GM21619 (cell line): ENCODE results near the gene TMEM131.
"Not testable (repeated sequence)": the region's sequence is repeated elsewhere in the genome, so short reads cannot be mapped to it uniquely, and the experiment has no call there.

Source experiments
- ATAC-seq: cut with Tn5 transposase; IDR thresholded peaks from one replicate; pipeline ENCODE4 v1.9.1; 2021; ENCODE audit not compliant: unreplicated experiment

The TMEM131 gene

DNA sequence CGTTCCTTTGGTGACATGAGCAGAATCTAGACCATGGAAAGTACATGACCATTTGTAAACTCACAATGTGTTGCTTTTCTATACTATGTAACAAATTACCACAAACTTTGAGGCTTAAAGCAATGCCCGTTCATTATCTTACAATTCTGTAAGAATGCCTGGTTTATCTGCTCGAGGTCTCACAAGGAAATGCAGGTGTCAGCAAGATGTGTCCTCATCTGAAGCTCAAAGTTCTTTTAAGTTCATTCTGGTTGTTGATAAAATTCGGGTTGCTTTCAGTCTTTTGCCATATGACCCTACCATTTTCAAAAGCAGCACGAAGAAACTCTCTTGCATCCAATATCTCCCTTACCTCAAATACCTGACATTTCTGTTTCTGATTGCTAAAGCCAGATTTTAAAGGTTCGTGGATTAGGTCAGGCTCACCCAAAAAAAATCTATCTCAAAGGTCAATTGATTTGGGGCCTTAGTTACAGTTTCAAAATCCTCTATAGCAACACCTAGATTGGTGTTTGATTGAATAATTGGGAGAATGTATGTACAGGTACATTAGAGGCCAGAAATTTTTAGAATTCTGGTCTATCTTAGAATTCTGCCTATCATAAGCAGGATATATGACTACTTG, 125.9 kb downstream of the TMEM131 start:
- no peak for ATAC-seq

DNA sequence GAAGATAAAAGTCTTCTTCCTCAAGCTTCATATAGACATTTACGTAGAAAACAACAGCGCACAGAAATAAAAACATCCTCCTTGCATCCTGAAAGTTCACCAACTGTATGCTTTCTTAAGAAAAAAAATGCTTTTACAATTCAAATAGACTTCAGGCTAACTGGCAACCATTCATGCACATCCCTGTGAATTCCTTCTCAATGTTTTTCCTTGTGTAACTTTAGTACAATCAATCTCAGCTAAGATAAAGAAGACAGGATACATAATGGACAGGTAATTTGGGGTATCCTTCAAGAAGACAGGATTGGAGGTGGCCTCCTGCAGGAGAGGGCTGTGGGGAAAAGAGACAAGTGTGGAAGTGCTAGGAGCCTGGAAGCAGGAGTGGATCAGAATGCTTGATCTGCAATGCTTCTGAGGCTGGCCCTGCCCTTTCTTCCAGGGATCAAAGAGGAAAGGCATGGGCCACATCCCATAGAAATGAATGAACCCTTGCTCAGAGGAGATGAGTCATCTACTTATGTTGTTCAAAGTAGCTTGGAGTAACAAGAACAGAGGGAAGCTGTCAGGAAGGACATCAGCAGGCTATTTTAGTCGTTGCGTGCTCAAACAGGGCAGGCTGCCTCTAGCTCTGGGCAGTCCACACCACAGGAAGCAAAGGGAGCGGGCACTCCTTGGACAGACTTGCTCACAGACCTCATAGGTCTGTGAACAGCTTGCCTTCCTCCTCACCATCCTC, 126.6 kb downstream of the TMEM131 start:
- no peak for ATAC-seq

DNA sequence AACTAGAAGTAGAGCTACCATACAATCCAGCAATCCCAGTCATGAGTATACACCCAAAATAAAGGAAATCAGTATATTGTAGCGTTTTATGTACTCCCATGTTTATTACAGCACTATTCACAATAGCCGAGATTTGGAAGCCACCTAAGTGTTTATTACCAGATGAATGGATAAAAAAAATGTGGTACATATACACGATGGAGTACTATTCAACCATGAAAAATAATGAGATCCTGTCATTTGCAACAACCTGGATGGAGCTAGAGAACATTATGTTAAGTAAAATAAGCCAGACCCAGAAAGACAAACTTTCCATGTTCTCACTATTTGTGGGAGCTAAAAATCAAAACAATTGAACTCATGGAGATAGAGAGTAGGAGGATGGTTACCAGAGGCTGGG, 131.9 kb downstream of the TMEM131 start:
- ATAC-seq = no peak

GRCh38 chr2:97861177-97861576, 134.6 kb downstream of the TMEM131 start:
- no peak for ATAC-seq

- ATAC-seq = no peak
These were observed 137.3 kb downstream of the TMEM131 start for GRCh38 chr2:97858442-97858841.

- no peak for ATAC-seq
These were observed 138.2 kb downstream of the TMEM131 start for GRCh38 chr2:97857553-97857952.

GRCh38 chr2:97853057-97853456, 142.7 kb downstream of the TMEM131 start:
- not testable (repeated sequence) for ATAC-seq

- ATAC-seq = no peak
These were observed 144.6 kb downstream of the TMEM131 start for GRCh38 chr2:97851172-97851571.

GRCh38 chr2:97849881-97850528, 145.7 kb downstream of the TMEM131 start:
- peak; percentile 74 for ATAC-seq

GRCh38 chr2:97848306-97848705, 147.4 kb downstream of the TMEM131 start:
- no peak for ATAC-seq

DNA sequence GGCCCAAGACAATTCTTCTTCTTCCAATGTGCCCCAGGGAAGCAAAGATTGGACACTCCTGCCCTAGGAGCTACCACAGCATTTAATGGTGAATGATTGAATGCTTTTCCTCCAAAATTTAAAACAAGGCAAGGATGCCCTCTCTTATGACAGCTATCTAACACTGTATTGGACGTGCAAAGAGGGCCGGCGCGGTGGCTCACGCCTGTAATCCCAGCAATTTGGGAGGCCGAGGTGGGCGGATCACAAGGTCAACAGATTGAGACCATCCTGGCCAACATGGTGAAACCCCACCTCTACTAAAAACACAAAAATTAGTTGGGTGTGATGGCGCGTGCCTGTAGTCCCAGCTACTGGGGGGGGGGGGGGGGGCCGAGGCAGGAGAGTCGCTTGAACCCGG, 149.0 kb downstream of the TMEM131 start:
- not testable (repeated sequence) for ATAC-seq

GRCh38 chr2:97845818-97846217, 149.9 kb downstream of the TMEM131 start:
- ATAC-seq = no peak

DNA sequence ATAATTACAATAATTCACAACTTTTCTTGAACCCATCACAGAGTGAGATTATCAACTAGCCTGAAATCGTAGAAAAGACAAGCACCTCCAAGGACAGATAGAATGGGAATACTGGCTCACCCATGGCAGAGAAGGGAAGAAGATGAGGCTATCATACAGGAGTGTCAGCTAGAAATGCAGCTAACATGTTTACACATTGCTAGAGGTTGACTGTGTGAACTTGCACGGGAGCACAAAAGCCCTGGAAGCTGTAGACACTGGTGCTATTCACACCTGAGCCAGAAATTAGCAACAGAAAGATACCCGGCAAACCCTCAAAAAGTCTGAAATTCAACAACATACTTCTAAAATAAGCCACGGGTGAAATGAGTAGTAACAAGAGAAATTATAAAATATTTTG, 150.6 kb downstream of the TMEM131 start:
- ATAC-seq = no peak

GRCh38 chr2:97844311-97844859, 151.4 kb downstream of the TMEM131 start:
- no peak for ATAC-seq

GRCh38 chr2:97840198-97840597, 155.6 kb downstream of the TMEM131 start:
- ATAC-seq = no peak

GRCh38 chr2:97834610-97835009, 161.1 kb downstream of the TMEM131 start:
- ATAC-seq = no peak

DNA sequence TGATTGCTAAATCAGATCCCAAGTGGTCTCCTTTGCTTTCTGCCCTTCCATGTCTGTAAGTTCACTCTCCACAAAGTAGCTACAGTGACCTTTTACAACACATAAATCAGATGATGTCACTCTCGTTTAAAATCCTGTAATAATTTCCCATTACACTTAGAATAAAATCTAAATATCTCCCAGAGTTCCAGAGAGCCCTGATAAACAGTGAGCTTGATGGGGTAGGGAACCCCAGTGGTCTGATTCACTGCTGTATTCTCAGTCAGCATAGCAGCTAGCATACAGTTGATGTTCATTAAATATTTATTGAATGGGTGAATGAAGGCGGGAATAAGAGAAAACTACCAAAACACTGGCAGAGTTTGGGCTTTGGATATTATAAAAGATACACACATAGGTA, 164.6 kb downstream of the TMEM131 start:
- no peak for ATAC-seq

- ATAC-seq = not testable (repeated sequence)
These were observed 166.5 kb downstream of the TMEM131 start for GRCh38 chr2:97829255-97829654.

GRCh38 chr2:97827013-97827412, 168.7 kb downstream of the TMEM131 start:
- not testable (repeated sequence) for ATAC-seq

DNA sequence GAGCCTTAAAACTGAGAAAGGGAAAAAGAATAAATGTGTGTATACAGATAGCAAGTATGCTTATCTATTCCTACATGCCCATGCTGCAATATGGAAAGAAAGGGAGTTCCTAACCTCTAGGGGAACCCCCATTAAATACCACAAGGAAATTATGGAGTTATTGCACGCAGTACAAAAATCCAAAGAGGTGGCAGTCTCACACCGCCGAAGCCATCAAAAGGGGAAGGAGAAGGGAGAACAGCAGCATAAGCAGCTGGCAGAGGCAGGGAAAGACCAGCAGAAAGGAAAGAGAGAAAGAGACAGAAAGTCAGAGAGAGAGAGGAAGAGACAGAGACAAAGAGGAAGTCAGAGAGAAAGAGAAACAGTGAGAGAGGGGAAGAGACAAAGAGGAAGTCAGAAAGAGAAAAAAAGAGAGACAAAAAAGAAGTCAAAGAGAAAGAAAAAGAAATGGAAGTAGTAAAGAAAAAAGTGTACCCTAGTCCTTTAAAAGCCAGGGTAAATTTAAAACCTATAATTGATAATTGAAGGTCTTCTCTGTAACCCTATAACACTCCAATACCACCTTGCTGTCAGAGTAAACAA, 169.4 kb downstream of the TMEM131 start:
- ATAC-seq = not testable (repeated sequence)

DNA sequence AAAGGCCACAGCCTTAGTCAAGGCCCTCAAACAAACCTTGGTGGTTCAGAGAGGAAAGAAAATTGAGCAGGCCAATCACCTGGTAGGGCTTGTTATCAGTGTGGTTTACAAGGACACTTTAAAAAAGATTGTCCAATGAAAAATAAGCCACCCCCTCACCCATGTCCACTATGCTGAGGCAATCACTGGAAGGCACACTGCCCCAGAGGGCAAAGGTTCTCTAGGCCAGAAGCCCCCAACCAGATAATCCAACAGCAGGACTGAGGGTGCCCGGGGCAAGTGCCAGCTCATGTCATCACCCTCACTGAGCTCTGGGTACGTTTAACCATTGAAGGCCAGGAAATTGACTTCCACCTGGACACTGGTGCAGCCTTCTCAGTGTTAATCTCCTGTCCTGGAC, 171.7 kb downstream of the TMEM131 start:
- not testable (repeated sequence) for ATAC-seq
